Mucosa of gallbladder (tissue), 1 donor: ENCODE measurements around the gene LSM5. TPM values are rescaled to one million over a fixed set of nuclear protein-coding genes. Genes with fewer than 3 reads are reported as not detected.

Experiments used
- DNase-seq: peaks from one replicate; pipeline ENCODE4 v3.0.0-alpha.2; 2020; ENCODE audit warnings: low spot score
- total RNA-seq: library from RNA; stranded (reverse); gene quantifications from one replicate; pipeline ENCODE4 v1.2.1, GENCODE V29; 2021
- donor health status: DM: no; HTN: no; CAD: no.

The LSM5 gene
- total RNA-seq, 1 donor from 2014 or later: 28.0 TPM

- DNase-seq: no peak
Measured at GRCh38 chr7:32462451-32462850, 27.7 kb downstream of the LSM5 start.

- no peak for DNase-seq
Measured at GRCh38 chr7:32461484-32461883, 28.7 kb downstream of the LSM5 start.

- DNase-seq: no peak
Measured at GRCh38 chr7:32459788-32460187, 30.4 kb downstream of the LSM5 start.

- DNase-seq: no peak
Measured at GRCh38 chr7:32458025-32458424, 32.2 kb downstream of the LSM5 start.

- no peak for DNase-seq
Measured at GRCh38 chr7:32453341-32454011, 36.7 kb downstream of the LSM5 start.

- no peak for DNase-seq
Measured at GRCh38 chr7:32447218-32447617, 43.0 kb downstream of the LSM5 start.

- no peak for DNase-seq
Measured at GRCh38 chr7:32436146-32436928, 53.8 kb downstream of the LSM5 start.

Other genes with a start within 250 kb of the LSM5 start
- gene AVL9, start 5.1 kb upstream of the LSM5 start, total RNA-seq: 53.6 TPM